Measurements from ENCODE around the gene RASSF6.
"Not testable (repeated sequence)": the region's sequence is repeated elsewhere in the genome, so short reads cannot be mapped to it uniquely, and the experiment has no call there.

Gene RASSF6

DNA sequence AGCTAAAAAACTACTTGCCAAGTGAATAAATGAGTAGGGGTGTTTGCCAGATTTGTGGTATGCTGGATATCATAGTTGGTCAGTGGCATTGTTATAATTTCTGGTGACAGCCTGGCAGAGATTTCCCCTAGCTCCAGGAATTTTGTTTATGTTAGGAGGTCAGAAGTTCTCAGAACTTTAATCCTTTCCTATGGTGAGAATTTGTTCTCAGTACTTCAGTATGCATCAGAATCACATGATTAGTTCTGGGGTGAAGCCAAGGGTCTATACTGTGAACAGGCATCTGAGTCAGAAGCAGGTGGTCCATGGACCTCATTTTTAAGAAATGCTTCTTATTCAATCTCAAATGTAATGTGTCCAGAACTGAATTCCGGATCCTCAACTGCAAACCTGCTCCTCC, 10.5 kb downstream of the RASSF6 start:
- FAIRE-seq, result no peak

DNA sequence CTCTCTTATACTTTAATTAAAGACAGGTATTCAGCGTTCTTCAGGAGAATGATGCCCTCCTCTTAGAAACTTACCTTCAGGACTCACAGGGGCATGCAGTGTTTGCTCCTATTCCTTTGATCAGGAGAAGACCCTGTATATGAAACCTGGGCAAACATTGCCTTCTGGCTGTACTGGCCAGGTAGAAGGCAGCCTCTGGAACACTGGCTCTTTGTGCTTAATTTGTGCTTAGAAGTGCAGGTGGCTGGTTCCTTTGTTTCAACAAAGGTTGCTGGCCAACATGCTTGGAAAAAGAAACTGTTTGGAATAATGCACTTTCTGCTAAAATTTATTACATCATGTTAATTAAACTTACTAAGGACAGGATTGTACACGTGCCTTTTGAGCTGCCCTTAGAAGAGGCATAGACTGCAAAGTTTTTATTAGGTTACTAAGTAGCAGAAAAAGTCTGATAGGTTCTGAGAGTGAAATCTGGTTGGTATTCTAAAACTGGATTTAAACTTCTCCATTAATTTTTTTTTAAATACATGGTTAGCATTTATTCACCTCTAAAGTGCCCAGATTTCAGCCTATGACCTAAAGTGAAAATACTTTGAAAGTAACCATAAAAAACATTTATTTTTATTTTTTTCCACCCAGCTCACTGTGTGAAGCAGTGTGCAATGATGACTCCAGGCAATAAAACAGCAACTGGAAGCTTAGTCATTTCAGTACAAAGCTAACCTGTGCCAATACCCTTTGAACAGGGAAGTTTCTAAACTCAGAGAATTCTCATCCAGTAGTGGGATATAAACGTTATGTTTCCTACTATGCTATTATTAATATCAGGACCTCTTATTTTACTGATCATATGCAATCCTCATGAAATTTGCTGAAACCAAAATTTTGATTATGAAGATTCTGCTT, 11.3 kb downstream of the RASSF6 start:
- no peak for FAIRE-seq

DNA sequence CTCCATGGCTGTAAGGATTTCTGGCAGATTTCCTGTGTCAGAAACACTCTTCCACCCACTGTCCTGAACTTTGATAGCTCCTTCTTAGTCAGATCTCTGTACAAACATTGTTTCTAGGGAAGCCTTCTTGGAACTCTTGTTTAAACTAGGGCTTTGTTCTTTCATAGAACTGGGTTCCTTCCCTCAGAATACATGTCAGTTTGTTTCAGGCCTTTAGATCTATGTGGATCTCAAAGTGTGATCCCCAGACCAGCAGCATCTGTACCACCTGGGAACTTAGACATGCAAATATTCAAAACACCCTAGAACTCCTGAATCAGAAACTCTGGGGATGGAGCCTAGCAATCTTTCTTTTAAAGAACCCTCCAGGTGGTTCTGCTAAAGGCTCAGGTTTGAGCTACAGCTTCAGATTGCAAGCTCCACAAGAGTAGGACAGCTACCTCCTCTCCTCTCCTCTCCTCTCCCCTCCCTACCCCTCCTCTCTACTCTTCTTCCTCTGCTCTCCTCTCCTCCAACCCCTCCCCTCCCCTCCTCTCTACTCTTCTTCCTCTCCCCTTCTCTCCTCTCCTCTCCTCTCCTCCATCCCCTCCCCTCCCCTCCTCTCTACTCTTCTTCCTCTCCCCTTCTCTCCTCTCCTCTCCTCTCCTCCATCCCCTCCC, 12.7 kb downstream of the RASSF6 start:
- FAIRE-seq, result no peak

DNA sequence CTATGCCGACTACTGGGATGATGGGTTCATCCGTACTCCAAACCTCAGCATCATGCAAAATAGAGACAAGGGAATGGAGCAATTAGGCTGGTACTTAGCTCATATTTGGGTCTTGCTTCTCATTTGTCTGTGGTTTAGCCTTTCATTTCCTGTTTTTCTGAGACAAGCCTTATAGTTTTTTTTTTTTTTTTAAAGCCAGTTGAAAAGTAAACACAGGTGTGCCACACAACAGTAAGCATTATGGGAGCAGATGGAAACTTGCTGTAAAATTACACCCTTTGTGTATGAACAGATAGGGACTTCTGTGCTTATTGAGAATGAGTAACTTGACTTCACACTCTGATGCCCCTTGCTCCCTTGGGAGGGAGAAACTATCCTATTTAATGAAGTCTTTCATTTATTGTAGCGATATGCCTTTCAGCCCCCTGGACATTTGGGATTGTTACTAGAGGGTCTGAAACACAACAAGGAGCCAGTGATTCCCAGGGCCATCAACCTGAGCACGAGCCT, 13.7 kb downstream of the RASSF6 start:
- FAIRE-seq, result no peak

GRCh38 chr4:73603854-73604584, 16.2 kb downstream of the RASSF6 start:
- no peak for FAIRE-seq

DNA sequence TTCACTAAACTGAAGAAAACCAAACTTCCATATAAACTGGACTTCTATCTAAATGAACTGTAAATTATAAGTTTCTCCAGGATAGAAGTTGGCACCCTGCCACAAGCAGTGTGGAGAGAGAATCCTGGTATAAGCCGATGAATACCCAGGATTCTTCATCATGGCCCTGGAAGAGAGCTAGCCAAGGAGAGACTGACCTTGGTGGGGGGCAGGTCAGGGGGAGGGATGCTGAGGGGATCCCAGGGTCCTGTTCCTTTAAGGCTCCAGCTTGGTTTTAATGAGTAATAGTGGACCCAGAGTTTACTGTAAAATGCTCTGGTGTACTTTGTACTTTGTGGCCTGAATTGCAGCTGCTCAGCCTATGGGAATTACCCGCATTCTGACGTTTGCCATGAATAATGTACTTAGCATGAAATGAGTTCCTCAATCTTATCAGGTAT, 16.9 kb downstream of the RASSF6 start:
- no peak for FAIRE-seq

- FAIRE-seq, result no peak
Observed at GRCh38 chr4:73600954-73601353, 19.3 kb downstream of the RASSF6 start.

DNA sequence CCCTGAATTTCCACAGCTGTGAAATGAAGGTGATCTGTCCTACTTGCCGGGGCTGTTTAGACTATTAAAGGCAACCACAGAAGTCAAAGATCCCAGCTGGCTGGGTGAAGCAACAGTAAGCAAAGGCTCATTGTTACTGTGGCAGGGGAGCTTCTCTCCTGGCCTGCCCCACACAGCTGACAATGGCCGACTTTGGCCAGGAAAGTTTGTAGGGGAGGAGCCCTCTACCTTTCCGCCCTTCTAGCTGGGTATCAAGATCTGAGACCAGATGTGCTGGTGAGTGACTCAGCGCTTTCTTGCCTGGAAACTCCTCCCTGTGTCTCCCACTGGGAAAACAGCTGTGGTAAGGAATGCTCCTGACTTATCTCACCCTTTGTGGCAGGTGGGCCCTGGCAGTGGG, 21.1 kb downstream of the RASSF6 start:
- no peak for FAIRE-seq

GRCh38 chr4:73597594-73597993, 22.6 kb downstream of the RASSF6 start:
- no peak for FAIRE-seq

- FAIRE-seq, result not testable (repeated sequence)
Observed at GRCh38 chr4:73597183-73597582, 23.1 kb downstream of the RASSF6 start.

DNA sequence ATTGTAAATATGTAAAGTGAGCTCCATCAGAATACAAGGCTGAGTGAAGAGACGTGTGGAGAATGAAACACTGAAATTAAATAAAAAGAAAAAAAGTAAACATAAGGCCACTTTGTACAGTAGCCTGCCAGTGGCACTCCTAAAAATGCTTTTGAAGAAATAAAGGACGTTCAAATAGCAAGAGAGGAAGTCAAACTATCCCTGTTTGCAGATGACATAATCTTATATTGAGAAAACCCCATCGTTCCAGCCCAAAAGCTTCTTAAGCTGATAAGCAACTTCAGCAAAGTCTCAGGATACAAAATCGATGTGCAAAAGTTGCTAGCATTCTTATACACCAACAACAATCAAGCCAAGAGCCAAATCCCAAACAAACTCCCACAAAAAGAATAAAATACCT, 24.2 kb downstream of the RASSF6 start:
- no peak for FAIRE-seq

- peak; percentile 86 for FAIRE-seq
Observed at GRCh38 chr4:73593631-73594241, 26.5 kb downstream of the RASSF6 start.

GRCh38 chr4:73589887-73590801, 30.1 kb downstream of the RASSF6 start:
- no peak for FAIRE-seq

GRCh38 chr4:73589261-73589847, 30.9 kb downstream of the RASSF6 start:
- no peak for FAIRE-seq

DNA sequence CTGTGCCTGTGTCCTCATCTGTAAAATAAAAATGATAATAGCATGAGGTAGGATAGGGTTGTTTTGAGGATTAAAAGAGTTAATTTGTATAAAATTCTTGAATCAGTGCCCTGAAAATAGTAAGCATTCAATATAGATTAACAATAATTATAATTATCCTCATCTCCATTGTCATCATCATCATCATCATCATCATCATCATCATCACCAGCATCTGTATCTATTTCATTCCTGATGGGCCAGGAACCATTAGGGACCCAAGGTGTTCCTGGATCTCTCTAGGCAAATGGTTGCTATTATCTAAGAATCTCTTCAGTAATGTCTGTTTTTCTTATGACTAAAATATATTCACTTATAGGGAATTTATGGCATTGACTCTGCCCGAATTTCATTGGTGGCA, 31.6 kb downstream of the RASSF6 start:
- FAIRE-seq, result no peak

DNA sequence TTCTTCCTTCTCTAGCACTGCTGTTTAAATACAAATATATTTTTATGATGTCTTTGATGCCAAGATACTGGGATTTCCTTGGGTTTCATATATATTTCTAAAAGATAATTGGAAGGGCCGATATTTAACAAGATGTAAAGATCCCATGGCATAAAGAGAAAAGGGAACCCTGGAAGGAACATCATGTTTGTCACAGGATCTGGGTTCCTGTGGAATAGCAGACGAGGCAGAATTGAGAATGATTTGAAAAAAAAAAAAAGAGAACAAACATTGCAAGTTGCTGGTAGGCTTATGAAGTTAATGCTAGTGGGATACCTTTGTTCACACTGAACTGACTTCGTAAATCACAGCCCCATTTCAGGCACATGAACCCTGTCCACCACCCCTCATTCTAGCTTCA, 33.6 kb downstream of the RASSF6 start:
- FAIRE-seq, result no peak

DNA sequence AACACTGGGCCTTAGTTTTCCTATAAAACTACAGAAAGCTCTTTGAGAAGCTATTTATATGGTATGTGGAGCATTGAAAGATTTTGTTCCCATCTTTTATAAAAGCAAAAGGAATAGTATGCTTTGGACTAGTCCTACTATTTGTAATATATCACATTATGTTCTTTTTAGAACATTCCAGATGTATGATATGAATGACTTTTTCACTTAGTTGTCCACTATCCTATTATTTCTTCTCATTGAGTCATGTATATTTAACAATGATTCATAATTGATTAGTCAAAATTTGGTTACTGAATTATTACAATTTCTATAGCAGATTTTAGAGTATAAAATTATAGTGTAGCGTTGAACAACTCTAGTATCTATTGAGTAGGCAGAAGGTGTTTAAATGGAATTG, 34.2 kb downstream of the RASSF6 start:
- FAIRE-seq, result no peak

DNA sequence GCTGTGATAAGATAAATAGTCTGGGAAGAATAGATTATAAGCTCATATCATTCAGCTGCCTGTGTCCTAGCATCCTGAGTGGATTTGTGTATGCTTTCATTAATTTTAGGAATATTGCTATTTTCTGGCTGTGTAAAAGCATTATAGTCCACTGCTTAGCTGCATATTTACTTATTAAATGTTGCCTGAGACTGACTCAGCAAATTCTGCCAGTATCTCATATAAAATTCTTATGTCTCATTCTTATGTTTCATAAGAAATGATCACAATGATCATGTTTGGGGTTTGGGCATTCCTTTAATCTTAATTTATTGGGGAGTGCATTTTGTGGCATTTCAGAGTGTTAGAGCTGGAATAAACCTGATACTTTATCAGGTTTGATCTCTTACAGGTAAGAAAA, 34.9 kb downstream of the RASSF6 start:
- no peak for FAIRE-seq

DNA sequence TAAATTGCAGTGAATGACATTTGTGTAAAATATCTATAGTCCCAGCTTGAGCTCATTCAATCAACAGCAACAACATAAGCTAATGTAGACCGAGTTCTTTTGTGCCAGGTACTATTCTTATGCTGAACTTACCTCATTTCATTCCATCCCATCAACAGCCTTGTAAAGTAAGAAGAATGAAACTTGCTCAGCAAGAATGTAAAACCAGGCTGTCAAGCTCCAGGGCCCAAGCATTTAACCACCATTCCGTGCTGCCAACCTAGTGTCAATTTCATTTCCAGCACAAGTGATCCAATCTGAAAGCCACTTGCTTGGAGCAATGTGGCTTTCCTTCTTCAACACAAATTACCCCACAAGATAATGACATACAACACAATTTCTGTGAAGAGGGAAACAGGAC, 36.6 kb downstream of the RASSF6 start:
- no peak for FAIRE-seq

DNA sequence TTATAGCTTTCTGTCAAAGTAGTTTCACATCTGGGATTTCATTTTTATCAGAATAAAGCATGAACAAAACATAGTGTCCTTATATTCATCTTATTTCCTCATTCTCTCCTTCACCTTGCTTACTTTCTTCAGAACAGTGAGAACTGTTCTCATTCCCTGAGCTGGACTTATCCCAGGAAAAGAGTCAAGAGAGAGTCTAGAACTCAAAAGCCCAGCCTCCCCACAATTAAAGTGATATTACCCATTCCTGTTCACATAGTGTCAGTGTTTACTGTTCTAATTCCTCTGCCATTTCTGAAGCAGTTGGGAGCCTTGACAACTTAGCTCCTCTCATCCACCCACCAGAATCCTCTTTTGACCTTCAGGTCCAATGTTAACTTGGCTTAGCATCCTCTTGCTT, 42.9 kb downstream of the RASSF6 start:
- no peak for FAIRE-seq

DNA sequence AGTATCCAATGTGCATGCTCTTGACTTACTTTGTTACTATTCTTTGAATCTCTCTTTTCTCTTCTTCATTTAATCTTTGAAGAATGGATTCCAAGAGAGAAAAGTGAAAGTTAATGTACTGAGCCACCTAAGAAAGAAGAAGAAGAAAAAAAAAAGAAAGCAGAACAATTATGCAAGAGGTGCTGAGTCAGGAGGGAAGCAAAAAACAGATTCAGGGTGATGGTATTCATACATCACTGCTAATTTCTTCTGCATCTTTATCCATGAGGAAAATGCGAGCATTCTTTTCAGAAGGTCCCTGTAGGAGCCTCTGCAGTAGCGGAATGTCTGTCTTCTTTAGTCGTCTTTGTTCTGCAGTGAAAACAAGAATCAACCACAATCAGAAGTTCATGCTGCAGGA, 43.9 kb downstream of the RASSF6 start:
- no peak for FAIRE-seq
